ENCODE results near the gene TNFSF13.

- TF ChIP-seq POLR2A (IDR thresholded peaks at IDR 0.05) (no peak), CTCF (IDR thresholded peaks at IDR 0.05) (no peak)
Measured at GRCh38 chr17:7580604-7581575, 22.3 kb downstream of the TNFSF13 start.
